PC-9 (cell line): ENCODE data around the gene AQP1.

Experiments
- EZH2 ChIP-seq: fragments of 200-600 bp; sonication (generic); IDR thresholded peaks from 2 replicates; pipeline ENCODE4 v1.8.0; 2017; ENCODE audit warnings: antibody characterized with exemption, low read depth
- TF ChIP-seq, protein P1 (sequence below): fragments of 200-600 bp; sonication (generic); conservative IDR thresholded peaks from 2 replicates; pipeline ENCODE4 v1.6.1; 2017; ENCODE audit warnings: mixed run types, antibody characterized with exemption, mild to moderate bottlenecking, moderate library complexity

DNA sequence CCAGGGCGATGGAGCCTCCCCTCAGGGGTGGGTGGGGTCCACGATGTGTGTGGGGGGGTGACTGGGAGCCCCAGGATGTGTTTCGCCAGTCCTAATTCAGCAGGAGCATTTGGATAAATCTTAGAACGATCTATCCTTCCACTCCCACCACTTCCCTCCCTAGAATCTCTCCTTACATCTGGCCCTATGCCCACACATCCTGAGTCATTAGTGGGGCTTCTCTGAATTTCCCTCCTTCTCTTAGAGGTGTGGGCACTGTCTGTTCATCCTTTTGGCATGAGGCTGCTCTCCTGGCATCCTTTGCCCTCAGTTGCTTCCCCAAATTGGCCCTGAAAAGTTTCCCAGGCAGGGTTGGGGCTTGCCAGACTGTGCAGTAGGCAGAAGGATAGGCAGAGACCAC, 53.7 kb downstream of the AQP1 start:
- TF ChIP-seq, protein P1, sequence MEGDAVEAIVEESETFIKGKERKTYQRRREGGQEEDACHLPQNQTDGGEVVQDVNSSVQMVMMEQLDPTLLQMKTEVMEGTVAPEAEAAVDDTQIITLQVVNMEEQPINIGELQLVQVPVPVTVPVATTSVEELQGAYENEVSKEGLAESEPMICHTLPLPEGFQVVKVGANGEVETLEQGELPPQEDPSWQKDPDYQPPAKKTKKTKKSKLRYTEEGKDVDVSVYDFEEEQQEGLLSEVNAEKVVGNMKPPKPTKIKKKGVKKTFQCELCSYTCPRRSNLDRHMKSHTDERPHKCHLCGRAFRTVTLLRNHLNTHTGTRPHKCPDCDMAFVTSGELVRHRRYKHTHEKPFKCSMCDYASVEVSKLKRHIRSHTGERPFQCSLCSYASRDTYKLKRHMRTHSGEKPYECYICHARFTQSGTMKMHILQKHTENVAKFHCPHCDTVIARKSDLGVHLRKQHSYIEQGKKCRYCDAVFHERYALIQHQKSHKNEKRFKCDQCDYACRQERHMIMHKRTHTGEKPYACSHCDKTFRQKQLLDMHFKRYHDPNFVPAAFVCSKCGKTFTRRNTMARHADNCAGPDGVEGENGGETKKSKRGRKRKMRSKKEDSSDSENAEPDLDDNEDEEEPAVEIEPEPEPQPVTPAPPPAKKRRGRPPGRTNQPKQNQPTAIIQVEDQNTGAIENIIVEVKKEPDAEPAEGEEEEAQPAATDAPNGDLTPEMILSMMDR = no peak
- no peak for TF ChIP-seq EZH2
